ENCODE data around the gene GRIP2.

The GRIP2 gene

GRCh38 chr3:14491396-14492190 lies 48.5 kb downstream of the GRIP2 start:
- no peaks in the 10 kb centered on the region for H3K9me3 ChIP-seq (ENCODE audit: control insufficient read depth, low read length)
- DNase-seq, result no peak
- peaks cover 11% of the 10 kb centered on the region for H3K4me1 ChIP-seq (ENCODE audit: control insufficient read depth, insufficient read depth, low read depth, low read length)
- no peak overlapping the region for H4K91ac ChIP-seq (ENCODE audit: low read length)
- no peak overlapping the region for H2BK12ac ChIP-seq (ENCODE audit: low read length in 2 of 2)
- no peak overlapping the region for H4K8ac ChIP-seq (ENCODE audit: low read length)
- no peak overlapping the region for H2BK5ac ChIP-seq (ENCODE audit: low read depth, low read length, poor library complexity, severe bottlenecking)
- H3K4me2 ChIP-seq (ENCODE audit: low read length, poor library complexity, severe bottlenecking), result no peak overlapping the region
- no peak overlapping the region for H3K4ac ChIP-seq (ENCODE audit: low read depth in 1 of 2, low read length in 2 of 2)
- no peak overlapping the region for H3K27ac ChIP-seq (ENCODE audit: low read length, poor library complexity, severe bottlenecking)
- peaks cover 0 to 4% of the 10 kb centered on the region in 2 experiments for H3K27me3 ChIP-seq (ENCODE audit: control insufficient read depth in 1 of 2, insufficient read depth in 1 of 2, low read length in 2 of 2)
- no peak overlapping the region for H2BK120ac ChIP-seq (ENCODE audit: low read depth, low read length)
- H2AFZ ChIP-seq (ENCODE audit: low read depth, low read length), result no peak overlapping the region
- H3K79me1 ChIP-seq (replicated peaks; ENCODE audit: low read length, poor library complexity, severe bottlenecking), result no peaks in the 10 kb centered on the region
- no peak overlapping the region for H3K9ac ChIP-seq (ENCODE audit: low read length)
- no peak overlapping the region for H3K4me3 ChIP-seq (ENCODE audit: insufficient read depth in 1 of 2, low read depth in 1 of 2, low read length in 2 of 2)
- no peak overlapping the region for H2AK5ac ChIP-seq (ENCODE audit: low read length, severe bottlenecking)
- no peak overlapping the region for H3K14ac ChIP-seq (ENCODE audit: low read length in 2 of 2)
- WGBS, result 95% methylated on average over 17 of the region's 17 CpGs
- no peak overlapping the region for H3K18ac ChIP-seq (ENCODE audit: low read depth in 1 of 2, low read length in 2 of 2)
- no peak overlapping the region for H3K23ac ChIP-seq (ENCODE audit: low read length in 2 of 2)
- H3K36me3 ChIP-seq (ENCODE audit: control insufficient read depth in 1 of 2, insufficient read depth in 2 of 2, low read depth in 1 of 2, low read length in 2 of 2), result peaks cover 25 to 55% of the 10 kb centered on the region in 2 experiments
- no peak overlapping the region for H2BK15ac ChIP-seq (ENCODE audit: low read depth, poor library complexity, severe bottlenecking)

GRCh38 chr3:14490831-14491230 lies 49.3 kb downstream of the GRIP2 start:
- 100% methylated on average over 1 of the region's 2 CpGs for WGBS
- H2BK5ac ChIP-seq (ENCODE audit: low read depth, low read length, poor library complexity, severe bottlenecking), result no peak overlapping the region
- no peaks in the 10 kb centered on the region for H3K9me3 ChIP-seq (ENCODE audit: control insufficient read depth, low read length)
- no peak overlapping the region for H3K27ac ChIP-seq (ENCODE audit: low read length, poor library complexity, severe bottlenecking)
- H2BK12ac ChIP-seq (ENCODE audit: low read length in 2 of 2), result no peak overlapping the region
- H4K91ac ChIP-seq (ENCODE audit: low read length), result no peak overlapping the region
- no peak overlapping the region for H3K14ac ChIP-seq (ENCODE audit: low read length in 2 of 2)
- peaks cover 11% of the 10 kb centered on the region for H3K4me1 ChIP-seq (ENCODE audit: control insufficient read depth, insufficient read depth, low read depth, low read length)
- H4K8ac ChIP-seq (ENCODE audit: low read length), result no peak overlapping the region
- no peak overlapping the region for H3K4ac ChIP-seq (ENCODE audit: low read depth in 1 of 2, low read length in 2 of 2)
- H3K79me1 ChIP-seq (replicated peaks; ENCODE audit: low read length, poor library complexity, severe bottlenecking), result peaks cover 2% of the 10 kb centered on the region
- no peak overlapping the region for H3K18ac ChIP-seq (ENCODE audit: low read depth in 1 of 2, low read length in 2 of 2)
- H2BK120ac ChIP-seq (ENCODE audit: low read depth, low read length), result no peak overlapping the region
- no peak for DNase-seq
- no peak overlapping the region for H3K4me2 ChIP-seq (ENCODE audit: low read length, poor library complexity, severe bottlenecking)
- H3K9ac ChIP-seq (ENCODE audit: low read length), result no peak overlapping the region
- H2AK5ac ChIP-seq (ENCODE audit: low read length, severe bottlenecking), result no peak overlapping the region
- no peak overlapping the region for H2AFZ ChIP-seq (ENCODE audit: low read depth, low read length)
- no peak overlapping the region for H2BK15ac ChIP-seq (ENCODE audit: low read depth, poor library complexity, severe bottlenecking)
- H3K4me3 ChIP-seq (ENCODE audit: insufficient read depth in 1 of 2, low read depth in 1 of 2, low read length in 2 of 2), result no peak overlapping the region
- peaks cover 31 to 62% of the 10 kb centered on the region in 2 experiments for H3K36me3 ChIP-seq (ENCODE audit: control insufficient read depth in 1 of 2, insufficient read depth in 2 of 2, low read depth in 1 of 2, low read length in 2 of 2)
- no peak overlapping the region for H3K23ac ChIP-seq (ENCODE audit: low read length in 2 of 2)
- H3K27me3 ChIP-seq (ENCODE audit: control insufficient read depth in 1 of 2, insufficient read depth in 1 of 2, low read length in 2 of 2), result no peaks in the 10 kb centered on the region

GRCh38 chr3:14490255-14490654 lies 49.9 kb downstream of the GRIP2 start:
- Histone ChIP-seq H3K4me2 (ENCODE audit: low read length, poor library complexity, severe bottlenecking) (no peak overlapping the region), H3K4me3 (ENCODE audit: insufficient read depth in 1 of 2, low read depth in 1 of 2, low read length in 2 of 2) (no peak overlapping the region), H2AFZ (ENCODE audit: low read depth, low read length) (no peak overlapping the region), H2BK12ac (ENCODE audit: low read length in 2 of 2) (no peak overlapping the region), H3K9ac (ENCODE audit: low read length) (no peak overlapping the region), H3K14ac (ENCODE audit: low read length in 2 of 2) (no peak overlapping the region), H3K27me3 (ENCODE audit: control insufficient read depth in 1 of 2, insufficient read depth in 1 of 2, low read length in 2 of 2) (no peaks in the 10 kb centered on the region), H4K8ac (ENCODE audit: low read length) (no peak overlapping the region), H3K36me3 (ENCODE audit: control insufficient read depth in 1 of 2, insufficient read depth in 2 of 2, low read depth in 1 of 2, low read length in 2 of 2) (peaks cover 37 to 68% of the 10 kb centered on the region in 2 experiments), H3K79me1 (replicated peaks; ENCODE audit: low read length, poor library complexity, severe bottlenecking) (peaks cover 2% of the 10 kb centered on the region), H2BK120ac (ENCODE audit: low read depth, low read length) (no peak overlapping the region), H3K4me1 (ENCODE audit: control insufficient read depth, insufficient read depth, low read depth, low read length) (peaks cover 11% of the 10 kb centered on the region), H2BK15ac (ENCODE audit: low read depth, poor library complexity, severe bottlenecking) (no peak overlapping the region), H3K27ac (ENCODE audit: low read length, poor library complexity, severe bottlenecking) (no peak overlapping the region), H3K23ac (ENCODE audit: low read length in 2 of 2) (no peak overlapping the region), H4K91ac (ENCODE audit: low read length) (no peak overlapping the region), H3K18ac (ENCODE audit: low read depth in 1 of 2, low read length in 2 of 2) (no peak overlapping the region), H2BK5ac (ENCODE audit: low read depth, low read length, poor library complexity, severe bottlenecking) (no peak overlapping the region), H3K4ac (ENCODE audit: low read depth in 1 of 2, low read length in 2 of 2) (no peak overlapping the region), H2AK5ac (ENCODE audit: low read length, severe bottlenecking) (no peak overlapping the region), H3K9me3 (ENCODE audit: control insufficient read depth, low read length) (no peaks in the 10 kb centered on the region)
- WGBS, result 90% methylated on average over 4 of the region's 4 CpGs
- DNase-seq, result no peak

GRCh38 chr3:14489641-14490040 lies 50.5 kb downstream of the GRIP2 start:
- no peak overlapping the region for H3K4ac ChIP-seq (ENCODE audit: low read depth in 1 of 2, low read length in 2 of 2)
- WGBS, result 88% methylated on average over 6 of the region's 7 CpGs
- no peak overlapping the region for H3K27ac ChIP-seq (ENCODE audit: low read length, poor library complexity, severe bottlenecking)
- H2BK120ac ChIP-seq (ENCODE audit: low read depth, low read length), result no peak overlapping the region
- H4K91ac ChIP-seq (ENCODE audit: low read length), result no peak overlapping the region
- no peak overlapping the region for H2BK15ac ChIP-seq (ENCODE audit: low read depth, poor library complexity, severe bottlenecking)
- no peaks in the 10 kb centered on the region for H3K9me3 ChIP-seq (ENCODE audit: control insufficient read depth, low read length)
- H2AK5ac ChIP-seq (ENCODE audit: low read length, severe bottlenecking), result no peak overlapping the region
- H3K18ac ChIP-seq (ENCODE audit: low read depth in 1 of 2, low read length in 2 of 2), result no peak overlapping the region
- peaks cover 43 to 72% of the 10 kb centered on the region in 2 experiments for H3K36me3 ChIP-seq (ENCODE audit: control insufficient read depth in 1 of 2, insufficient read depth in 2 of 2, low read depth in 1 of 2, low read length in 2 of 2)
- no peak overlapping the region for H3K23ac ChIP-seq (ENCODE audit: low read length in 2 of 2)
- no peak overlapping the region for H3K4me3 ChIP-seq (ENCODE audit: insufficient read depth in 1 of 2, low read depth in 1 of 2, low read length in 2 of 2)
- H3K9ac ChIP-seq (ENCODE audit: low read length), result no peak overlapping the region
- no peak overlapping the region for H2AFZ ChIP-seq (ENCODE audit: low read depth, low read length)
- no peak overlapping the region for H3K4me2 ChIP-seq (ENCODE audit: low read length, poor library complexity, severe bottlenecking)
- DNase-seq, result no peak
- H2BK5ac ChIP-seq (ENCODE audit: low read depth, low read length, poor library complexity, severe bottlenecking), result no peak overlapping the region
- H3K14ac ChIP-seq (ENCODE audit: low read length in 2 of 2), result no peak overlapping the region
- peaks cover 3% of the 10 kb centered on the region for H3K79me1 ChIP-seq (replicated peaks; ENCODE audit: low read length, poor library complexity, severe bottlenecking)
- H2BK12ac ChIP-seq (ENCODE audit: low read length in 2 of 2), result no peak overlapping the region
- H3K27me3 ChIP-seq (ENCODE audit: control insufficient read depth in 1 of 2, insufficient read depth in 1 of 2, low read length in 2 of 2), result no peaks in the 10 kb centered on the region
- no peak overlapping the region for H4K8ac ChIP-seq (ENCODE audit: low read length)
- H3K4me1 ChIP-seq (ENCODE audit: control insufficient read depth, insufficient read depth, low read depth, low read length), result peaks cover 11% of the 10 kb centered on the region

All from mesenchymal stem cell (in vitro differentiated cells and primary cell).